ENCODE results near the gene ZBTB46.

Gene ZBTB46

DNA sequence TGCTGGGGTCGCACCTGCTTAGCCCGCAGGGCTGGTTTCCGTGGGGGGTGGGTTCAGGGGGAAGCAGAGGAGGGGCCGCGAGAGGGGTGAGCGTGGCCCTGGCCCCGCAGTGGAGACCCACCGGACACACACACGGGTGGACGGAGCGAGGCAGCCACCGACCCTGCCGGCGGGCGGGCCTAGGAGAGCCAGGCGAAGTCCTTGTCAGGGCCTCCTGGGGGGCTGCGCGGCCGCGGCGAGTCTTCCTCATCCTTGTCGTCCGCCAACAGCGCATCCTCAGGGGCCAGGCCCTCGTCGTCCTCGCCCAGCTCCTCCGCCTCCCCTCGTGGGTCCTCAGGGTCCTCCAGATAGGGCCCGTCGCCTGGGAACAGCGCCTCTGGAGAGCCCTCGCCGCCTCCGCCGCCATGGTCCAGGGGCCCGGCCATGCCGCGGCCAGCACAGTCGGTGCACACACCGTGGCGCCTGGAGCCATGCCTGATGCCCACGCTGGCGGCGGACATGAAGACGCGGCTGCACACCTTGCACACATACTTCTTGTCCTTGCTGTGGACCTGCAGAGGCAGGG, 84.2 kb downstream of the ZBTB46 start:
- no peak overlapping the region for H3K27ac ChIP-seq
- no peak for DNase-seq (ENCODE audit: low spot score)
- TF ChIP-seq, protein P1, sequence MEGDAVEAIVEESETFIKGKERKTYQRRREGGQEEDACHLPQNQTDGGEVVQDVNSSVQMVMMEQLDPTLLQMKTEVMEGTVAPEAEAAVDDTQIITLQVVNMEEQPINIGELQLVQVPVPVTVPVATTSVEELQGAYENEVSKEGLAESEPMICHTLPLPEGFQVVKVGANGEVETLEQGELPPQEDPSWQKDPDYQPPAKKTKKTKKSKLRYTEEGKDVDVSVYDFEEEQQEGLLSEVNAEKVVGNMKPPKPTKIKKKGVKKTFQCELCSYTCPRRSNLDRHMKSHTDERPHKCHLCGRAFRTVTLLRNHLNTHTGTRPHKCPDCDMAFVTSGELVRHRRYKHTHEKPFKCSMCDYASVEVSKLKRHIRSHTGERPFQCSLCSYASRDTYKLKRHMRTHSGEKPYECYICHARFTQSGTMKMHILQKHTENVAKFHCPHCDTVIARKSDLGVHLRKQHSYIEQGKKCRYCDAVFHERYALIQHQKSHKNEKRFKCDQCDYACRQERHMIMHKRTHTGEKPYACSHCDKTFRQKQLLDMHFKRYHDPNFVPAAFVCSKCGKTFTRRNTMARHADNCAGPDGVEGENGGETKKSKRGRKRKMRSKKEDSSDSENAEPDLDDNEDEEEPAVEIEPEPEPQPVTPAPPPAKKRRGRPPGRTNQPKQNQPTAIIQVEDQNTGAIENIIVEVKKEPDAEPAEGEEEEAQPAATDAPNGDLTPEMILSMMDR (IDR thresholded peaks at IDR 0.05), result no peak
- no peak overlapping the region for H3K4me3 ChIP-seq

DNA sequence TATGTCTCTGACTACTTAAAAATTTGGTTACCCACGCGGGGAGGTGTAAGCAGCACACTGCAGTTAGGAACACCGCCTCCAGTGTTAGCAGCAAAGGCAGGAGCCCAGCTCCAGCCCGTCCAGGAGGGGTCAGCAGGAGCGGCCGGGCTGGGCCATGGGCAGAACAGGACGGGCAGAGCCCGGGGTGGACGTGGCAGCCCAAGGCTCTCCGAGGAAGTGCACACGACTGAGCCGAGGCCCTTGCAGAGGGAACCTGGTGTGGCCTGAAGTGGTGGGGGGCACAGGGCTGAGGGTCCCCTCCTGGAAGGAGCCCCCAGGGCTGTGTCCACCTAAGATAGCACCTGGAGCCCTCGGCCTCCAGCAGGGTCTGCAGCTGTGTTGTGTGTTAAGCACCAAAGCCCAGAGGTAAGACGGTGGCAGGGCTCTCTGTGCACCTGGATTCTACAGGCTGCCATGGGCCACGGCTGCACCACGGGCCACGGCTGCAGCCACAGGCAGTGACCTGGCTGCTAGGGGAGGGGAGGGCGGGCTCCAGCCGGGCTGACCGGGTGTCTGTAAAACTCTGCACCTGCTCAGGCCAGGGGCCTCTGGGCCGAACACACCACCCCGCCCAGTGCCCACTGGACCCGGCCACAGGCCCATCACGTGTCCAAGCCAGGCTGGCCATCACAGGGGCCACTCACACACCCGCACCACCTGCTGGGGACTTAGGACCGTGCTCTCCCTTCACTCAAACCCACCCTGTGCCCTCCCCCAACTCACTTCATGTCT, 84.9 kb downstream of the ZBTB46 start:
- TF ChIP-seq, protein P1 (IDR thresholded peaks at IDR 0.05), result no peak
- no peak overlapping the region for H3K27ac ChIP-seq
- no peak for DNase-seq (ENCODE audit: low spot score)
- H3K4me3 ChIP-seq, result no peak overlapping the region

DNA sequence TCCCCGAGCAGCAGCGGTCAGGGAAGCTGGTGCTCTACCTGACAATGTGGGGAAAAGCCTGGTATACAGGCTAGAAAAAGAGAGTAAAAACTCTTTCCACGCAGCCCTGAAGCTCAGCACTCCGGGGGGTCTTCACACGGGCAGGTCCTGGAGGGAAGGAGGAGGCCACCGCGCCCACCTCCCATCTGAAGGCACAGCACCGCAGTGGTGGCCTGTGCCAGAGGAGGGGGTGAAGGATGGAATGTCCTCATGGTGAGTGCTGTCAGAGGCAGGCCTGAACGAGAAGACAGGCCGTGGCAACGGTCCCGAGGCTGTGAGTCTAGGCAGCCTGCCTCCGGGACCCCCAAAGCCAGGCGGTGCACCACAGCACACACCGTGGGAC, 85.6 kb downstream of the ZBTB46 start:
- TF ChIP-seq, protein P1 (IDR thresholded peaks at IDR 0.05), result no peak
- no peak overlapping the region for H3K4me3 ChIP-seq
- no peak overlapping the region for H3K27ac ChIP-seq
- no peak for DNase-seq (ENCODE audit: low spot score)

DNA sequence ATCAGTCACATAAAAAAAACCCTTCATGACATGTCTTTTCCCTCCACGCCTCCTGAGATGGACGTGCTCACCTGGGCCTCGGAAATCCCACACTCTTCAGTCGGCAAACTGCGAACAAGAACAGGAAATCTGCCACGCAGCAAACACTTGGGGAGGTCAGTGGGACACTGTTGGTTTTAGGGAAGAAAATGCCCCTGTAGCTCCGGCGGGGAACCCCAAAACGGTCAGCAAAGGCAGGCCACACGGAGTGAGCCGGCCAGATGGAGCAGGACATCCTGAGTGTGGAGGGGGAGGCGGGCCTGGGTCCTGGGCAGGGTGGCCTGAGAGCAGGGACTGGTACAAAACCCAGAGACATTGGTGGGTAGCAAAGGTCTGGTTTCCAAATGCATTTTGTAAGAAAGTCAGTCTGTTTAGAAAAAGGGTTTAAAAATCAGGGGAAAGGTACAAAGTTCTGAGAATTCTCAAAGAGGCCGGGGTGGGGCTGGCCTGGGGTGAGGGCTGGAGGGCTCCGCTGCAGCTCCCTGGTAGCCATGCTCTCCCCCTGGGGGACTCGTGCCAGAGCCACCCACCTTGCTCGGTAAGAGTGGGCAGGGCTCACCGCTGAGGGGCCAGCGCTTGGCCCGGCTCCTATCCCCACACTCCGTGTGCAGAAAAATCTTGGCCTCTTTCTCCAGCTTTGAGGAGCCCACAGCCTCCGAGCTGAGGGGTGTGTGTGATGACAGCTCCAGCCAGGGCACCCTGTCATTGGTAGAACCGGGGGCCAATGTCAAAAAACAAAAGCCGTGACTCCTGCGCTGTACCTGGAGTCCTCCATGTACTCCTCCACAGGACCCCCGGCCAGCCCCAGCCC, 86.3 kb downstream of the ZBTB46 start:
- TF ChIP-seq, protein P1 (IDR thresholded peaks at IDR 0.05), result no peak
- DNase-seq (ENCODE audit: low spot score), result no peak
- Histone ChIP-seq H3K27ac (no peak overlapping the region), H3K4me3 (no peak overlapping the region)

DNA sequence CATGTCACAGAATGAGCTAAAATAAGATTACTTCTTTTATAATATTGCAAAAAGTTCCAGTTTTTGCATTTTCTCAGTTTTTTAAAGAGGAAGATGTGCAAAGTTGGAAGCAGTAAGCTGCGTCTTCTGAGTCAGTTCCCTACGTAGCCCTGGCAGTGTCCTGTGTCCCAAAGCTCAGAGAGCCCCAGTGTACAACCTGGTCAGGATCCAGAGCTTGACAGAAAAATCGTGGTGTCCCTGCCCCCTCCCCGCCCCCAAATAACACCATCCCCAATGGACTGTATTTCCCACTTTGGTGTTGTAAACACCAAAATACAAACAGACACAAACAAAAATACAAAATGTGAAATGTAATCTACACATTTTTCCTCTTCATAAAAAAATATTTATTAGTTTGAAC, 86.9 kb downstream of the ZBTB46 start:
- no peak for DNase-seq (ENCODE audit: low spot score)
- H3K27ac ChIP-seq, result no peak overlapping the region
- TF ChIP-seq, protein P1 (IDR thresholded peaks at IDR 0.05), result no peak
- H3K4me3 ChIP-seq, result no peak overlapping the region

DNA sequence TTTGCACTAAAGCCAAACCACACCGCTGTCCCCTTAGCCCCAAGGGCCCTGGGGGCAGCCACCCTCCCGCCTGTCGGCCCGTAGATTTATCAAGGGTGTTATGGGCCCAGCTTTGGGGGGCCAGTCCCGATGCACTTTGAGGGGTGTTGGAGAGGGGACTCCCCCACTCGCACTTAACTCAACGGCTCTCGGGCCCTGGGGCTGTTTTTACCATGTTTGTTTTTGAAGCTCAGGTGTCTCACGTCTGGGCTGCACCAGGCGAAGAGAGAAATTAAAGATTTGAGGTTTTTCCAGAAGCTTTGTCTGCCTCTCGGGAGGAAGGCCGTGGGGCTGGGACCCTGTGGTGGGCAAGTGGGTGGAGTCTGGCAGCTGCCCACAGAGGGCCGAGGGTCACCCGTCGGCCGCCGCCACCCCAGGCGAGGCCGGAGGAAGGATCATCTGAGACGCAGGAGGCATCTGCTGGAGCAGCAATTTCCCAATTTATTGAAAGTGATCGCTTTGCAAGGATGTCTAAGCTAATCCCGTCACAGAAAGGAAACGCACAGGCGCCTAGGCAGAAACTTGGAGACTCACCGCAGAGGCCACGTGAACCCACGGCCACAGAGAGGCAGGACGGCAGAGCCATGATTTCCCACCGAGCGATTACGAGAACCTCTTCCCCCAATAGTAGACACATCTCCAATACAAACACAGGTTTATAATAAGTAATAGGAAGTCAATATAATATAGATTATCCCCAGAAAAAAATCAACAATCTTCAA, 87.7 kb downstream of the ZBTB46 start:
- DNase-seq (ENCODE audit: low spot score), result no peak
- no peak overlapping the region for H3K4me3 ChIP-seq
- no peak overlapping the region for H3K27ac ChIP-seq
- TF ChIP-seq, protein P1 (IDR thresholded peaks at IDR 0.05), result no peak
